B cell (primary cell): ENCODE data around the gene SYNPR. TPM values are rescaled to one million over a fixed set of nuclear protein-coding genes. Genes with fewer than 3 reads are reported as not detected.

ENCODE experiments used
- ATAC-seq: fragments of 200-7000 bp; cut with Tn5 transposase; one replicate; pipeline ENCODE4 v1.10.0; 2021; ENCODE audit warnings: low read depth, mild to moderate bottlenecking, moderate number of reproducible peaks, moderate library complexity
- CTCF ChIA-PET: fragments of 350-600 bp; sonication (Branson Sonifier 250); formaldehyde crosslinking; loops from one replicate; lab custom pipeline; 2021; ENCODE audit warnings: antibody characterized with exemption, inconsistent platforms; lab: Charles Lee
- POLR2A ChIA-PET: fragments of 350-600 bp; sonication (Branson Sonifier 250); formaldehyde crosslinking; loops from one replicate; lab custom pipeline; 2021; ENCODE audit warnings: antibody characterized with exemption; lab: Charles Lee
- DNase-seq: peaks from one replicate; pipeline ENCODE4 v3.0.0; 2013
- H2AFZ ChIP-seq: 2 replicates; pipeline ENCODE4 v1.6.1; 2012; ENCODE audit warnings: mild to moderate bottlenecking, low read depth, low read length; ENCODE audit not compliant: insufficient read depth, poor library complexity, severe bottlenecking
- H3K27ac ChIP-seq, 2 donors: 1 replicate in 1 of 2; 2 replicates in 1 of 2; pipeline ENCODE4 v1.5.1; 2012 to 2013; ENCODE audit warnings: low read length in 2 of 2, mild to moderate bottlenecking in 2 of 2, moderate library complexity in 1 of 2
- H3K27me3 ChIP-seq, 4 experiments: fragments of 200-600 bp in 1 of 4; sonication (generic) in 1 of 4; replicated peaks in 1 of 4; 1 replicate in 2 of 4; 2 replicates in 2 of 4; pipeline versions ENCODE4 v1.6.1 to v1.7.0; 2013 to 2016; ENCODE audit warnings: low read length in 3 of 4, mild to moderate bottlenecking in 2 of 4, mixed read lengths in 1 of 4, moderate library complexity in 1 of 4; ENCODE audit not compliant: insufficient read depth in 4 of 4, control insufficient read depth in 3 of 4; ENCODE audit errors: control extremely low read depth in 1 of 4
- H3K36me3 ChIP-seq, 2 experiments: replicated peaks in 1 of 2; 1 replicate in 1 of 2; 2 replicates in 1 of 2; pipeline versions ENCODE4 v1.6.1 to v1.7.1; 2013; ENCODE audit warnings: low read length in 1 of 2; ENCODE audit not compliant: insufficient read depth in 2 of 2, control insufficient read depth in 1 of 2; ENCODE audit errors: control extremely low read depth in 1 of 2, extremely low read depth in 1 of 2
- H3K4me1 ChIP-seq, 2 donors: fragments of 200-600 bp in 1 of 2; sonication (generic) in 1 of 2; 1 replicate in 1 of 2; 2 replicates in 1 of 2; pipeline versions ENCODE4 v1.5.1 to v1.6.1; 2013 to 2017; ENCODE audit warnings: low read length in 2 of 2; ENCODE audit not compliant: control insufficient read depth in 2 of 2, insufficient read depth in 2 of 2
- H3K4me2 ChIP-seq: replicated peaks from 2 replicates; pipeline ENCODE3; 2012; ENCODE audit warnings: mild to moderate bottlenecking, low read depth, low read length; ENCODE audit not compliant: poor library complexity, severe bottlenecking
- H3K4me3 ChIP-seq, 5 experiments: fragments of 200-600 bp in 1 of 5; sonication (generic) in 1 of 5; 1 replicate in 3 of 5; 2 replicates in 2 of 5; pipeline versions ENCODE4 v1.5.1 to v1.7.0; 2011 to 2016; ENCODE audit warnings: low read length in 4 of 5, mild to moderate bottlenecking in 4 of 5, low read depth in 2 of 5, control low read depth in 1 of 5, moderate library complexity in 1 of 5; ENCODE audit not compliant: insufficient read depth in 1 of 5; ENCODE audit errors: control extremely low read depth in 1 of 5, extremely low read depth in 1 of 5
- H3K79me2 ChIP-seq: fragments of 200-600 bp; sonication (generic); one replicate; pipeline ENCODE4 v1.6.0; 2016; ENCODE audit warnings: low read length; ENCODE audit not compliant: control insufficient read depth, insufficient read depth
- H3K9ac ChIP-seq: fragments of 200-600 bp; sonication (generic); 2 replicates; pipeline ENCODE4 v1.6.1; 2017; ENCODE audit warnings: mild to moderate bottlenecking, low read length, moderate library complexity
- H3K9me3 ChIP-seq, 3 donors: one replicate each; pipeline versions ENCODE4 v1.6.1 to v1.7.1; 2013; ENCODE audit warnings: low read length in 2 of 3; ENCODE audit not compliant: control insufficient read depth in 2 of 3, insufficient read depth in 1 of 3; ENCODE audit errors: control extremely low read depth in 1 of 3
- H4K20me1 ChIP-seq: 2 replicates; pipeline ENCODE4 v1.6.0; 2012; ENCODE audit warnings: mild to moderate bottlenecking, low read length; ENCODE audit not compliant: insufficient read depth, control insufficient read depth, poor library complexity, severe bottlenecking
- H3K27ac Mint-ChIP-seq: one replicate; pipeline ENCODE4 v1.8.0; 2021; ENCODE audit warnings: mixed read lengths
- H3K27me3 Mint-ChIP-seq: one replicate; pipeline ENCODE4 v1.8.0; 2021; ENCODE audit warnings: mixed read lengths
- H3K4me1 Mint-ChIP-seq: one replicate; pipeline ENCODE4 v1.8.0; 2021; ENCODE audit warnings: mixed read lengths
- H3K4me3 Mint-ChIP-seq: one replicate; pipeline ENCODE4 v1.8.0; 2021; ENCODE audit warnings: mixed read lengths
- H3K9me3 Mint-ChIP-seq: one replicate; pipeline ENCODE4 v1.8.0; 2022; ENCODE audit warnings: mixed read lengths; ENCODE audit not compliant: insufficient read depth
- CTCF ChIP-seq: fragments of 200-600 bp; IDR thresholded peaks from one replicate; pipeline ENCODE4 v1.8.0; 2022; ENCODE audit warnings: antibody characterized with exemption, mild to moderate bottlenecking
- EZH2 ChIP-seq: IDR thresholded peaks from 2 replicates; pipeline ENCODE4 v1.6.1; 2012; ENCODE audit warnings: borderline replicate concordance, low read depth, mild to moderate bottlenecking, moderate library complexity, low read length; ENCODE audit not compliant: insufficient read depth, poor library complexity, severe bottlenecking
- WGBS: methylation state at CpG from one replicate; pipeline ENCODE4 v1.1.5; 2013; ENCODE audit warnings: missing lambda C conversion rate; ENCODE audit not compliant: insufficient coverage; 5-methylcytosine and 5-hydroxymethylcytosine counted together
- intact Hi-C: fragments of 100-400 bp; cut with micrococcal nuclease; formaldehyde crosslinking; loops from one replicate; pipeline ENCODE4 v1.10.0; 2022
- polyA plus RNA-seq: library from polyadenylated mRNA; depleted of rRNA; stranded (reverse); fragments of >200 nt; gene quantifications from 2 replicates; pipeline ENCODE4 v1.2.3, GENCODE V29; 2012
- total RNA-seq, 2 donors: library from RNA; stranded (reverse); fragments of 120-200 nt in 1 of 2; gene quantifications; 1 replicate in 1 of 2; 2 replicates in 1 of 2; pipeline versions ENCODE4 v1.2.3 to v1.2.4, GENCODE V29; 2013 to 2022

The SYNPR gene
- total and polyA plus RNA-seq, 2 donors (not counting 1 experiment from before 2014, with no cell fraction given) = not detected

- Histone ChIP-seq H2AFZ (no peak overlapping the region), H3K27me3 (no peaks in the 10 kb centered on the region), H3K9me3 (peaks cover 0 to 4% (median 0%) of the 10 kb centered on the region in 3 donors), H3K4me2 (no peak overlapping the region), H3K27ac (no peak overlapping the region), H3K4me3 (no peak overlapping the region), H4K20me1 (no peaks in the 10 kb centered on the region), H3K36me3 (no peaks in the 10 kb centered on the region), H3K9ac (no peak overlapping the region), H3K4me1 (no peaks in the 10 kb centered on the region), H3K79me2 (no peaks in the 10 kb centered on the region)
- no peaks in the 10 kb centered on the region for H3K4me1 Mint-ChIP-seq
- no peak for TF ChIP-seq EZH2
- no peak for TF ChIP-seq CTCF
- intact Hi-C loops = no loop called here
- DNase-seq = no peak
- WGBS = 65% methylated on average over 2 of the region's 8 CpGs
- H3K27ac Mint-ChIP-seq = no peak overlapping the region
- H3K9me3 Mint-ChIP-seq = no peaks in the 10 kb centered on the region
- H3K4me3 Mint-ChIP-seq = no peak overlapping the region
- no peak for ATAC-seq
- CTCF ChIA-PET = no interaction called here
- no peaks in the 10 kb centered on the region for H3K27me3 Mint-ChIP-seq
- POLR2A ChIA-PET = no interaction called here
Observed at GRCh38 chr3:63624941-63625560, 346.9 kb downstream of the SYNPR start.

GRCh38 chr3:63631670-63632069, 353.6 kb downstream of the SYNPR start:
- no peaks in the 10 kb centered on the region for H3K36me3 ChIP-seq
- H3K27ac Mint-ChIP-seq = no peak overlapping the region
- H3K9me3 Mint-ChIP-seq = peaks cover 2% of the 10 kb centered on the region
- no peak for DNase-seq
- H3K9me3 ChIP-seq = no peaks in the 10 kb centered on the region
- ATAC-seq = no peak
- no peaks in the 10 kb centered on the region for H3K27me3 ChIP-seq
- no peak overlapping the region for H2AFZ ChIP-seq
- ChIA-PET POLR2A (no interaction called here), CTCF (no interaction called here)
- no peaks in the 10 kb centered on the region for H3K79me2 ChIP-seq
- no peak overlapping the region for H3K4me3 Mint-ChIP-seq
- no peaks in the 10 kb centered on the region for H3K4me1 ChIP-seq
- no peaks in the 10 kb centered on the region for H3K4me1 Mint-ChIP-seq
- WGBS = 100% methylated on average over 4 of the region's 4 CpGs
- no peak for TF ChIP-seq CTCF
- no peak for TF ChIP-seq EZH2
- H3K9ac ChIP-seq = no peak overlapping the region
- intact Hi-C loops = no loop called here
- no peak overlapping the region for H3K27ac ChIP-seq
- H4K20me1 ChIP-seq = no peaks in the 10 kb centered on the region
- H3K4me3 ChIP-seq = no peak overlapping the region
- no peak overlapping the region for H3K4me2 ChIP-seq
- H3K27me3 Mint-ChIP-seq = peaks cover 3% of the 10 kb centered on the region
